GM12891 (cell line): ENCODE data around the gene NAA50.

Experiments used
- POLR2A ChIP-seq: IDR thresholded peaks from 2 replicates; pipeline ENCODE4 v1.6.1; 2011; ENCODE audit warnings: low read depth, low read length, control low read depth
- POLR2AphosphoS5 ChIP-seq: IDR thresholded peaks from 2 replicates; pipeline ENCODE4 v1.6.1; 2011; ENCODE audit warnings: low read depth, low read length, control low read depth

DNA sequence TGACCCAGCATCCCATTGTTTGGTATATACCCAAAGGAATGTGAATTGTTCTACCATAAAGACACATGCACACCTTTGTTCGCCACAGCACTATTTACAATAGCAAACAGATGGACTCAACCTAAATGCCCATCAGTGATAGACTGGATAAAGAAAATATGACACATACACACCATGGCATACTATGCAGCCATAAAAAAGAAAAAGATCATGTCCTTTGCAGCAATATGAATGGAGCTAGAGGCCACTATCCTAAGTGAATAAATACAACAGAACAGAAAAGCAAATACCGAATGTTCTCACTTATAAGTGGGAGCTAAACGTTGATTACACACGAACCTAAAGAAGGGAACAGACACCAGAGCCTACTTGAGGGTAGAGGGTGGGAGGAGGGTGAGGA, 38.2 kb downstream of the NAA50 start:
- TF ChIP-seq POLR2AphosphoS5 = no peak
- no peak for TF ChIP-seq POLR2A
